Caco-2 (cell line): ENCODE measurements around the gene PRDX6. TPM values are rescaled to one million over a fixed set of nuclear protein-coding genes. Genes with fewer than 3 reads are reported as not detected.

ENCODE experiments used
- BruUV-seq: library from RNA; stranded (reverse); fragments of 400-500 nt; replicated peaks from 2 replicates; lab custom pipeline; 2021; lab: Mats Ljungman, UMichigan
- CTCF ChIA-PET: fragments of 300-600 bp; sonication (Branson Sonifier 250); formaldehyde crosslinking; loops from one replicate; lab custom pipeline; 2022; ENCODE audit warnings: antibody characterized with exemption; lab: Charles Lee
- POLR2A ChIA-PET: fragments of 300-600 bp; sonication (Branson Sonifier 250); formaldehyde crosslinking; loops from one replicate; lab custom pipeline; 2022; ENCODE audit warnings: antibody characterized with exemption; lab: Charles Lee
- DNase-seq, 2 experiments: peaks; one replicate each; pipeline versions ENCODE4 v3.0.0 to v3.0.0-alpha.2; 2020 to 2022
- H3K27me3 ChIP-seq: replicated peaks from 2 replicates; pipeline ENCODE4 v1.6.0; 2011; ENCODE audit warnings: low read length; ENCODE audit not compliant: control insufficient read depth, insufficient read depth
- H3K36me3 ChIP-seq: 2 replicates; pipeline ENCODE4 v1.5.1; 2011; ENCODE audit warnings: low read length; ENCODE audit not compliant: control insufficient read depth, insufficient read depth
- H3K4me1 ChIP-seq: fragments of 250-450 bp; sonication (Bioruptor Pico); 2 replicates; pipeline ENCODE4 v1.5.1; 2020; ENCODE audit warnings: mild to moderate bottlenecking
- H3K4me3 ChIP-seq: 2 replicates; pipeline ENCODE4 v1.5.1; 2011; ENCODE audit warnings: low read depth, mild to moderate bottlenecking, control low read depth, low read length
- H3K9me3 ChIP-seq: fragments of 250-450 bp; sonication (Bioruptor Pico); 2 replicates; pipeline ENCODE4 v1.5.1; 2020; ENCODE audit warnings: mild to moderate bottlenecking, moderate library complexity
- H3K27ac Mint-ChIP-seq: one replicate; pipeline ENCODE4 v1.8.0; 2022; ENCODE audit warnings: mixed read lengths; ENCODE audit not compliant: unreplicated experiment
- H3K27me3 Mint-ChIP-seq: one replicate; pipeline ENCODE4 v1.8.0; 2022; ENCODE audit warnings: mixed read lengths; ENCODE audit not compliant: insufficient read depth, unreplicated experiment
- H3K36me3 Mint-ChIP-seq: one replicate; pipeline ENCODE4 v1.8.0; 2022; ENCODE audit warnings: mild to moderate bottlenecking, mixed read lengths; ENCODE audit not compliant: insufficient read depth, unreplicated experiment
- H3K4me1 Mint-ChIP-seq: one replicate; pipeline ENCODE4 v1.8.0; 2022; ENCODE audit warnings: low read depth, mixed read lengths; ENCODE audit not compliant: unreplicated experiment
- H3K4me3 Mint-ChIP-seq: one replicate; pipeline ENCODE4 v1.8.0; 2022; ENCODE audit warnings: mild to moderate bottlenecking, moderate library complexity, mixed read lengths; ENCODE audit not compliant: unreplicated experiment
- H3K9me3 Mint-ChIP-seq: one replicate; pipeline ENCODE4 v1.8.0; 2022; ENCODE audit warnings: mixed read lengths; ENCODE audit not compliant: unreplicated experiment
- CTCF ChIP-seq, 2 experiments: fragments of 200-600 bp in 1 of 2; IDR thresholded peaks; 1 replicate in 1 of 2; 2 replicates in 1 of 2; pipeline versions ENCODE4 v1.5.1 to v1.8.0; 2011 to 2022; ENCODE audit warnings: antibody characterized with exemption in 1 of 2, control low read depth in 1 of 2, inconsistent platforms in 1 of 2, low read depth in 1 of 2, low read length in 1 of 2, mild to moderate bottlenecking in 1 of 2, moderate library complexity in 1 of 2; ENCODE audit not compliant: insufficient read depth in 1 of 2, severe bottlenecking in 1 of 2, unreplicated experiment in 1 of 2
- intact Hi-C: fragments of 100-400 bp; cut with micrococcal nuclease; formaldehyde crosslinking; loops from one replicate; pipeline ENCODE4 v1.10.0; 2022; ENCODE audit not compliant: unreplicated experiment
- total RNA-seq: library from RNA; stranded (reverse); gene quantifications from 2 replicates; pipeline ENCODE4 v1.2.3, GENCODE V29; 2022

PRDX6 gene
- total RNA-seq, 1 experiment from 2014 or later = 540 TPM

DNA sequence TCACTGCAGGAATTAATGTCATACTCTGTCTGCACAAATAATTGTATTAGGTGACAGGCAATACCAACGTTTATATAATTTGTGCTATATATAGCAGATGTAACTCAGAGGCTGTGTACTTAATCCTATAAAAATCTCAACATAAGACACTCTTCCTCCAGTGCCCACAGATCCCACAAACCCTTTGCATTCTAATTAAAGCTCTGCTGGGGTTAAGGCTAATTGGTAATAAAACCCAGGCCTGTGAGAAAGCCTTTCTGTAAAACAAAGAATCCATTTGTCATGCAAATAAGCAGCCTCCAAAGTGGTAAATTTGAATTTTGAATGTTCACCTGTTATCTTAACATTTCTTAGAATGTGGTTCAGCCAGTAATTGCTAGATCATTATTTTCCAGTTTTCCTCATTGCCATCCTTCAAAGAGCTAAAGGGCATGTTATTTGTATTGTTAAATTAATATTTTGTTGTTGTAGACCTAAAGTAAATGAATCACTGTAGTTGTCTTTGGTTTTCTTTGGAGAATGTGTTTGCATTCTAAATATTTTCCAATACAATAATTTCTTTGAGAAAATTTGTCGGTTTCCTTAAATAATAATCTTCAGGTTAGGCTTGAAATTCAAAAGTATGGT lies 46.3 kb upstream of the PRDX6 start:
- H3K4me3 Mint-ChIP-seq = no peak overlapping the region
- Histone ChIP-seq H3K27me3 (no peaks in the 10 kb centered on the region), H3K4me3 (no peak overlapping the region), H3K9me3 (no peaks in the 10 kb centered on the region), H3K36me3 (0 out of 2 replicates have a peak, but pooled peaks cover 2% of the 10 kb centered on the region), H3K4me1 (peaks cover 33% of the 10 kb centered on the region)
- H3K36me3 Mint-ChIP-seq = peaks cover 6% of the 10 kb centered on the region
- no peak for TF ChIP-seq CTCF (IDR thresholded peaks at IDR 0.05; ENCODE audit: insufficient read depth in 1 of 2, low read depth in 1 of 2, low read length in 1 of 2, severe bottlenecking in 1 of 2, unreplicated experiment in 1 of 2)
- no peaks in the 10 kb centered on the region for H3K27me3 Mint-ChIP-seq
- ChIA-PET CTCF (interaction anchor here (0.7 kb wide), 1 partner anchor 56 kb away, joined by 3 read pairs; no protein-coding TSS in a partner anchor), POLR2A (no interaction called here)
- H3K4me1 Mint-ChIP-seq = peaks cover 15% of the 10 kb centered on the region
- H3K27ac Mint-ChIP-seq = no peak overlapping the region
- BruUV-seq = no TSS peak
- no peaks in the 10 kb centered on the region for H3K9me3 Mint-ChIP-seq
- intact Hi-C loops = loop anchor here (1.0 kb wide), 3 partner anchors 44 to 199 kb away; no protein-coding TSS in a partner anchor
- DNase-seq = no peak

GRCh38 chr1:173431304-173432045 lies 45.7 kb upstream of the PRDX6 start:
- POLR2A ChIA-PET = no interaction called here

More at GRCh38 chr1:173431304-173432045, 45.7 kb upstream of the PRDX6 start:
- H3K36me3 Mint-ChIP-seq = peaks cover 6% of the 10 kb centered on the region
- CTCF ChIA-PET = no interaction called here
- no peak overlapping the region for H3K4me3 Mint-ChIP-seq
- no peaks in the 10 kb centered on the region for H3K27me3 Mint-ChIP-seq
- peaks cover 32% of the 10 kb centered on the region for H3K4me1 ChIP-seq
- H3K36me3 ChIP-seq = 0 out of 2 replicates have a peak, but pooled peaks cover 2% of the 10 kb centered on the region
- H3K4me3 ChIP-seq = no peak overlapping the region
- H3K27me3 ChIP-seq = no peaks in the 10 kb centered on the region
- no peak overlapping the region for H3K27ac Mint-ChIP-seq
- BruUV-seq = no TSS peak
- intact Hi-C loops = loop anchor here (1.0 kb wide), 3 partner anchors 43 to 198 kb away; no protein-coding TSS in a partner anchor
- no peaks in the 10 kb centered on the region for H3K9me3 ChIP-seq
- DNase-seq = peak; percentile 86 to 87
- H3K9me3 Mint-ChIP-seq = no peaks in the 10 kb centered on the region
- TF ChIP-seq CTCF (IDR thresholded peaks at IDR 0.05; ENCODE audit: insufficient read depth in 1 of 2, low read depth in 1 of 2, low read length in 1 of 2, severe bottlenecking in 1 of 2, unreplicated experiment in 1 of 2) = peak; percentile 87
- peaks cover 12% of the 10 kb centered on the region for H3K4me1 Mint-ChIP-seq
